ENCODE data around the gene PLXNB3.
"Not testable (repeated sequence)": the region's sequence is repeated elsewhere in the genome, so short reads cannot be mapped to it uniquely, and the experiment has no call there.

The PLXNB3 gene

DNA sequence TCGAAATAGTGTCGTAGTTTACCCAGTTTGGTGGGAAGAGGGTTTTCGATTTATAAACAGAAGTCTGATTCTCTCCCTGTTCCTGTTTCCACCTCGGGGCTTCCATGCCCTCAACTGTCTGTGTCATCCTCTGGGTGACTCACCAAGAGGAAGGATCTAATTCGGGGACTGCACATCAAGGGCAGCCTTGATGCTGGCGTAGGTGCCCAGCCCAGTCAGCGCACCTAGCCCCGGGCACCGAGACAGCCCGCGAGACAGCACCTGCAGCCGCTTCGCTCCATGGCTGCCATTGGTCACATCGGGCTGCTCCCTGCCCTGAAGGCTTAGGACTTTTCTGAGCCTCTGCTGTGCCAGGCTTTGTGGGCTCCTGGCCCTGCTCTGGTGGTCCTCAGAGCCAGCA lies 31.6 kb upstream of the PLXNB3 start:
- DNase-seq (ENCODE audit: low read depth, low spot score): no peak

DNA sequence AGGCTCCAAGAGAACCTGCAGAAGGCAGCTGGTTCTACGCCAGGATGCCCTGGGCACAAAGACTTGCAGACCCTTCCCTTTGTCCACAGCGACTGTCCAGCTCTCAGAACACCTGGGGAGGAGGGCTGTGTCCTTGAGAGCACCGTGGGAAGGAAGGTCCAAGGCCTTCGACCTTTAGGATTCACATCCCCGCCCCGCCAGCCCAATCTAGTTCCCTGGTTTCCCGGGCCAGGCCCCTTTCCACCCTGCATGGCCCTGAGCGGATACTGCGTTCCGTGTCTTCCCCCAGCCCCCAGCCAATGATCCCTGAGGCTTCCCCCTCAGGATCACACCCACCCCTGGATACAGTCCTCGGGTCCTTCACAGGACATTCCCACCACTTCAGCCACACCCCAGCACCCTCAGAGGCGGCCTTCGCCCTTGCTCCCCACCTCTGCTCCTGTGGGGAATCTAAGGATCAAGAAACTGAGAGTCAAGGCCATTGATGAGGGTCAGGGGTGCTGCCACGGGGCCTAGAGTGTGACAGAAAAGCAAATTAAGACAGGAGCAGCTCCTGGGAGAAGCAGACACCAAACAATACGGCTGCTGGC lies 30.3 kb upstream of the PLXNB3 start:
- DNase-seq (ENCODE audit: low read depth, low spot score): no peak

- no peak for DNase-seq (ENCODE audit: low read depth, low spot score)
Measured at GRCh38 chrX:153734871-153735270, 29.2 kb upstream of the PLXNB3 start.

GRCh38 chrX:153735274-153735673 lies 28.8 kb upstream of the PLXNB3 start:
- no peak for DNase-seq (ENCODE audit: low read depth, low spot score)

DNA sequence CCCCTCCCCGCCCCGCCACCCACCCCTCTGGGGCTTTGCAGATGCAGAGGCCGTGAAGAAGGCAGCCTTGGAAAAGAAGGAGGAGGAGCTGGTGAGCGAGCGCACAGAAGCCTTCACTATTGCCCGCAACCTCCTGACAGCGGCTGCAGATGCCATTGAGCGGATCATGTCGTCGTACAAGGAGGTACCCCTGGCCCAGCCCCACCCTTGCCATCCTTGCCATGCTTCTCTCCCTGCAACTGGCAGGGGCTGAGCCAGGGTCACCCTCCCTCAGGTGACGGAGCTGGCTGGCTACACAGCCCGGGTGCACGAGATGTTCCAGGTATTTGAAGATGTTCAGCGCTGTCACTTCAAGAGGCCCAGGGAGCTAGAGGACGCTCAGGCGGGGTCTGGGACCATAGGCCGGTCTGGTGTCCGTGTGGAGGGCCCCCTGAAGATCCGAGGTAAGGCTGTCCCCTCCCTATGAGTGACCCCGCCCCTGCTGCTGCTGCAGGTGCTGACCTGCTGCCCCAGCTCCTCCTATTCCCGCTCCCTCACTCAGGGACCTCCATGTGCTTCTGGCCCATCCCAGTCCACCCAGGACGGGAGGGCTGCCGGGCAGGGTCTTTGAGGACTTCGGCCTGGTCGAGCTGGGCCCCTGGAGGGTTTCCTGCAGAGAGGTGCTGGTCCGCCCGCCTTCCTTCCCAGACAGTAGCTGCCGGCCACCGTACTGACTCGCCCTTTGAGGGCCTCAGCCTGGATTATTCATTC lies 27.8 kb upstream of the PLXNB3 start:
- no peak for DNase-seq (ENCODE audit: low read depth, low spot score)

- no peak for DNase-seq (ENCODE audit: low read depth, low spot score)
Measured at GRCh38 chrX:153736871-153737441, 27.1 kb upstream of the PLXNB3 start.

GRCh38 chrX:153738056-153738605 lies 25.9 kb upstream of the PLXNB3 start:
- DNase-seq (ENCODE audit: low read depth, low spot score): no peak

DNA sequence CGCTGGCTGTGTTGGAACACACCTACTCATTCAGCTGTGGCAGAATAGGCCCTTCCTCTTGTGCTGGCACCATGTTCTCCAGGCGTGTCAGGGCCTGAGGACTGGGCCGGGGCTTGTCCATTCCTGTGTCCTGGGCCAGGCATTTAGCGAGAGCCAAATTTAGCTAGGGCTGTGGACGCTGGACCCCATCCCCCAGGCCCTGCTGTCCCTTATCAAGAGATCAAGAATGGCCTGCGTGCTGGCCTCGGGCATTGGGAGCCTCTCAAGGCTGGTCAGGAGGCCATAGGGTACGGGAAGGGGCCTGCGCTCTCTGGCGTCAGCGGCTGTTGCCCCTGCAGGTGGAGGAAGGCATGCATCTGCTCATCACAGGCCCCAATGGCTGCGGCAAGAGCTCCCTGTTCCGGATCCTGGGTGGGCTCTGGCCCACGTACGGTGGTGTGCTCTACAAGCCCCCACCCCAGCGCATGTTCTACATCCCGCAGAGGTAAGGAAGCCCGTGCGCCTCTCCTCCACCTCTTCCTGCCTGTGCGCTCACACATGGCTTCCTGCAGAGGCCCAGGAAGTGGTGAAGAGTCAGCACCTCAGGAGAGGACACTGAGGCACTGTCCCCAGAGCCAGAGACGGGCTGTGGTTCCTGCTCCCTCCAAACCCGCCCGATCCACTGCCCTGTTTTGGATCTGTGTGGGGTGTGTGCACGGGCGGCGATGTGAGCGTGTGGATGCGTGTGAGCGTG lies 24.1 kb upstream of the PLXNB3 start:
- no peak for DNase-seq (ENCODE audit: low read depth, low spot score)

DNA sequence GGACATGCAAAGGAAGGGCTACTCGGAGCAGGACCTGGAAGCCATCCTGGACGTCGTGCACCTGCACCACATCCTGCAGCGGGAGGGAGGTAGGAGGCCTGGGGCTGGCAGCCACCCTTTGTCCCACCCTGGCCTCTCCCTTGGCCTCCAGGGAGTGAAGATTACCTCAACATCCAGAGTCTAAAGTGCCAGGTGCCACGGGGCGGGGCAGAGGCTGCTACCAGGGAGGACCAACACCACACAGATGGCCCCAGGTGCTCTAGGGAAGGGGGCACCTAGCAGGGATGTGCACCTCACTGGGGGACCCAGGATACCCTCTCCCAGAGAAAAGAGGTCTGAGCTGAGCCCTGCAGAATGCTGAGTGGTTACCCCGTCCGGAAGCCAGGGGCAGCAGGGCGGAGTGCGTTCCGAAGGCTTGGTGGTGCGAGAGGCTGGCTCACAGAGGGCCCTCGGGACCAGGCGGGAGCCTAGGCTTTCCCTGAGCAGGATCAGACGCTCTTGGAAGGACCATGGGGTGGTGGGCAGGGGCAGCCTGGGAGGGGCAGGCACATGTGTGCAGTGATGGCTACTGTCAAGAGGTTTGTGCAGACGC lies 23.3 kb upstream of the PLXNB3 start:
- DNase-seq (ENCODE audit: low read depth, low spot score): no peak

DNA sequence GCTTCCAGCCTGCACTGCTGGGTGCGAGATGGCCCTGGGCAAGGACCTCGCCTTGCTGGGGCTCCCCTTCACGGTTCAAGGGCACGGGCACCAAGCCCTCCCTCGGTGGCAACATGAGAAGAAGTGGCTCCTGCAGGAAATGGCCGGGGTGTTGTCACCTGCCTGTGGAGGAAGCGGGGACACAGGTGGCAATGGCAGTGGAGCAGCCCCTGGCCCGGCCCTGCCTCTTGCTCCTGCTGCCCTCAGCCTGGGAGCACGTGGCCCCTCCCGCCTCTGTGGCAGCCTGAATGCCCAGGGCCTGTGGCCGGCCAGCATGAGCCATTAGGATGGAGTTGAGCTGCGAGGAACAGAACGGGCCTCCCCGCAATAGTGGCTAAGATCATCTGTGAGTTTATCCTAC lies 22.6 kb upstream of the PLXNB3 start:
- DNase-seq (ENCODE audit: low read depth, low spot score): no peak

DNA sequence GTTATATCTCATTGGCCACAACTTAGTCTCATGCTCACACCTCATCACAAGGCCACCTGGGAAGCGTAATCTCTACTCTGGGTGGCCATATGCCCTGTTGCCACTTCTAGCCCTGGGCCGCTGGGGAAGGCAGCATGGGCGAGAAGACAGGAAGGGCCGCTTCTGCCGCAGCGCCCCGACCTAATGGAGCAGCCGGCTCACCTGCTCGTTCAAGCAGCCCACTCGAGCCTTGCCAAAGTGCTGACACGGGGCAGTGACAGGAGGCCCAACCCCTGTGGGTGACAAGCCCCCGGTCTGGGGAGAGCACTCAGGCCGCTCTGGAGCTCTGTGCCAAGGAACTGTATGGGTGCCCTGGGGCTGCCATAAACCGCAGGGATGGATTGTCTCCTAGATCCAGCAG lies 21.9 kb upstream of the PLXNB3 start:
- not testable (repeated sequence) for DNase-seq (ENCODE audit: low read depth, low spot score)

GRCh38 chrX:153742796-153743467 lies 21.1 kb upstream of the PLXNB3 start:
- DNase-seq (ENCODE audit: low read depth, low spot score): not testable (repeated sequence)

- not testable (repeated sequence) for DNase-seq (ENCODE audit: low read depth, low spot score)
Measured at GRCh38 chrX:153743468-153744209, 20.4 kb upstream of the PLXNB3 start.

GRCh38 chrX:153744210-153745066 lies 19.6 kb upstream of the PLXNB3 start:
- DNase-seq (ENCODE audit: low read depth, low spot score): no peak

GRCh38 chrX:153745067-153745433 lies 19.0 kb upstream of the PLXNB3 start:
- DNase-seq (ENCODE audit: low read depth, low spot score): not testable (repeated sequence)

DNA sequence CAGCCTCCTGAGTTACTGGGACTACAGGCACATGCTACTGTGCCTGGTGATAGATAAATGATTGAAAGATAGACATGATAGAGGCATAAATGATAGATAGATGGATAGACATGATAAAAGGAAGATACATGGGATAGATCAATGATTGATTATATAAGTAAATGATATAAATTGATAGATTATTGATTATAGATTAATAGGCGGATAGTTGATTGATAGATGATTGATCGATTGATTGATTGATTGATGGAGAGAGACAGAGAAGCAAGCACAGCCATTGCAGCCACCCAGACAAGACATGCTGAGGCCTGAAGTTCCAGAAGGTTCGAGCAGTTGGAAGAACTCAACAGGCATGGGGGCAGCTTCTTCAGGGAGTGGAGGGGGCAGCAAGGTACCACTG lies 17.7 kb upstream of the PLXNB3 start:
- DNase-seq (ENCODE audit: low read depth, low spot score): no peak

DNA sequence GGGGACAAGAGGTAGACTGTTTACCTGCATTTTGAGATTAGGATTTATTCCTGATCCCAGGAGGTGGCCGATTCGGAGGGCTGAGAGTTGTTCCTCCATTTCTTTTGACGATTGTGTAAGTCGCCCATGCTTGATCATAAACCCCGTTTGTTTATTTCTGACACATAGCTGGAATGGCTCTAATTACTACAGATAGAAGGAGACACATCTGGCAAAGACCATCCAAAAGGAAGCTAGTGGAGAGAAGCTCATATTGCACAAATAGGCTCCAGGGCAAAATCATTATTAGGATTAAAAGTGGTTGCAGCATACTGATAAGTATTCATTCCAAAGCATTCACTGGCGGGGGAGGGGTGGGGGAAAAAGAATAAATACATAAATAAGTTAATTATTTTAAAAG lies 17.1 kb upstream of the PLXNB3 start:
- not testable (repeated sequence) for DNase-seq (ENCODE audit: low read depth, low spot score)

DNA sequence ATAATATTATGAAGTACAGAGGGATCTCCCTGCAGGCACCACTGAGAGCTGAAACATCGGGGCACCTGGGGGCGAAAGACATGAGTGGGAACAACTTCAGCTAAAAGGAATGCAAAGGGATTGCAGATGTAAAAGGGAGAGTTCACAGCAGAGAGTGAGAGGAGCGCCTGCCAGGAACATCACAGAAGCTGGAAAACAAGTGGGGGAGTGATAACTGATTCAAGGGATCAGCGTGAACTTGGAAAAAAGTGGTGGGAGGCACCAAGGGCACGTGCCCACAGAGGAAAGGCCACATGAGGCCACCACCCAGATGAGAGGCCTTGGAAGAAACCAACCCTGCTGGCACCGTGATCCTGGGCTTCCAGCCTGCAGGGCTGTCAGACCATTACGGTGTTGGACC lies 15.0 kb upstream of the PLXNB3 start:
- not testable (repeated sequence) for DNase-seq (ENCODE audit: low read depth, low spot score)

DNA sequence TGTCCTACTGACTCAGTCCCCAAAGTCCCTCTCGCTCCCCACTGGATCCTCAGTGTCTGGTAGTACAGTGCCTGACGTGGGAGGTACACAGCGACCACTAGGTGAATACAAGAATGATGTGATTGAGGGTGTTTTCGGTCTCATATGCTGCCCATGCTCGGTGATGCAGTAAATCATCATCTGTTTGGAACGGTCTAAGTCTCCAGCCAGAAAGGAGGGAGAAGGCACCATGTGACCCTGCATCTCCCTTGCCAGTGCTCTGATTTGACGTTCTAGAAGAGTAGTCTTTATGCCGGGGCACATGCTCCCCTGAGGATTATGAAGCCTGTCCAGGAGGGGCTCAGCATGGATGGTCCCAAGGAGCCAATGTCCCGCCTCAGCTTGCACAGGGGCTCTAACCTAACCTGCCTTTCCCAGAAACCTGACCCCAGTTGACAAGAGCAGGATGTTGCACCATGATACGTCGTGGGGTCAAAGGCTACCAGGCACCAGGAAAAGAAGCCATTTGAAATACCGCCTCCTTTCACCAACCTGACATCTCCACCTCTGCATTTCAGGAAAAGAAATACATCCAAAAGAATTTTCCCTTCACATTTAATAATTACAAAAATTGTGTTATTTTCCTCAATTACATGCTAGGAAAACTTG lies 13.8 kb upstream of the PLXNB3 start:
- DNase-seq (ENCODE audit: low read depth, low spot score): no peak
